Measurements from ENCODE around the gene PTPRT.

PTPRT gene

GRCh38 chr20:42461965-42462593 is 727.6 kb downstream of the PTPRT start:
- no peak for DNase-seq (ENCODE audit: low spot score)

GRCh38 chr20:42461291-42461690 is 728.4 kb downstream of the PTPRT start:
- DNase-seq (ENCODE audit: low spot score): no peak

GRCh38 chr20:42447270-42447669 is 742.4 kb downstream of the PTPRT start:
- DNase-seq (ENCODE audit: low spot score): no peak

GRCh38 chr20:42444799-42445198 is 744.9 kb downstream of the PTPRT start:
- DNase-seq (ENCODE audit: low spot score): no peak

GRCh38 chr20:42443200-42443599 is 746.5 kb downstream of the PTPRT start:
- no peak for DNase-seq (ENCODE audit: low spot score)

- no peak for DNase-seq (ENCODE audit: low spot score)
These were observed 747.0 kb downstream of the PTPRT start for GRCh38 chr20:42442716-42443115.

- no peak for DNase-seq (ENCODE audit: low spot score)
These were observed 747.8 kb downstream of the PTPRT start for GRCh38 chr20:42441864-42442331.

- DNase-seq (ENCODE audit: low spot score): no peak
These were observed 748.4 kb downstream of the PTPRT start for GRCh38 chr20:42441196-42441863.

GRCh38 chr20:42435230-42435629 is 754.5 kb downstream of the PTPRT start:
- DNase-seq (ENCODE audit: low spot score): no peak

- no peak for DNase-seq (ENCODE audit: low spot score)
These were observed 757.0 kb downstream of the PTPRT start for GRCh38 chr20:42432496-42433334.

GRCh38 chr20:42430598-42430997 is 759.1 kb downstream of the PTPRT start:
- no peak for DNase-seq (ENCODE audit: low spot score)

GRCh38 chr20:42429761-42430458 is 759.8 kb downstream of the PTPRT start:
- DNase-seq (ENCODE audit: low spot score): no peak

GRCh38 chr20:42419814-42420532 is 769.7 kb downstream of the PTPRT start:
- DNase-seq (ENCODE audit: low spot score): no peak

GRCh38 chr20:42406826-42407225 is 782.9 kb downstream of the PTPRT start:
- no peak for DNase-seq (ENCODE audit: low spot score)

- DNase-seq (ENCODE audit: low spot score): no peak
These were observed 787.3 kb downstream of the PTPRT start for GRCh38 chr20:42402455-42402854.

GRCh38 chr20:42401613-42402012 is 788.1 kb downstream of the PTPRT start:
- no peak for DNase-seq (ENCODE audit: low spot score)

- DNase-seq (ENCODE audit: low spot score): no peak
These were observed 789.9 kb downstream of the PTPRT start for GRCh38 chr20:42399802-42400201.

- no peak for DNase-seq (ENCODE audit: low spot score)
These were observed 797.3 kb downstream of the PTPRT start for GRCh38 chr20:42392442-42392841.

- DNase-seq (ENCODE audit: low spot score): no peak
These were observed 797.9 kb downstream of the PTPRT start for GRCh38 chr20:42391807-42392206.

GRCh38 chr20:42380287-42380686 is 809.4 kb downstream of the PTPRT start:
- DNase-seq (ENCODE audit: low spot score): no peak

- DNase-seq (ENCODE audit: low spot score): no peak
These were observed 810.3 kb downstream of the PTPRT start for GRCh38 chr20:42379385-42379784.

- DNase-seq (ENCODE audit: low spot score): no peak
These were observed 810.9 kb downstream of the PTPRT start for GRCh38 chr20:42378826-42379225.
